ENCODE data around the gene FBL. TPM values are rescaled to one million over a fixed set of nuclear protein-coding genes. Genes with fewer than 3 reads are reported as not detected.

FBL gene
- total RNA-seq, 1 experiment from 2014 or later = 576 TPM

GRCh38 chr19:39831679-39832078 lies 14.5 kb downstream of the FBL start (continued):
- no peak for TF ChIP-seq CTCF (IDR thresholded peaks at IDR 0.05)
- TF ChIP-seq ZNF423 (CRISPR knock-in tag; IDR thresholded peaks at IDR 0.05) = no peak
- no peak for TF ChIP-seq FOXJ3 (CRISPR knock-in tag; IDR thresholded peaks at IDR 0.05; ENCODE audit: borderline replicate concordance)
- TF ChIP-seq NFYB (CRISPR knock-in tag; conservative IDR thresholded peaks at IDR 0.05; ENCODE audit: low read depth) = no peak
- TF ChIP-seq ATF2 (CRISPR knock-in tag; IDR thresholded peaks at IDR 0.05; ENCODE audit: borderline replicate concordance, low read depth) = no peak
- no peak for TF ChIP-seq ZNF317 (CRISPR knock-in tag; IDR thresholded peaks at IDR 0.05; ENCODE audit: borderline replicate concordance, low read depth)
- TF ChIP-seq CDX4 (CRISPR knock-in tag; IDR thresholded peaks at IDR 0.05; ENCODE audit: borderline replicate concordance) = no peak
- TF ChIP-seq TEAD1 (CRISPR knock-in tag; IDR thresholded peaks at IDR 0.05) = no peak
- TF ChIP-seq AFF4 (CRISPR knock-in tag; IDR thresholded peaks at IDR 0.05; ENCODE audit: borderline replicate concordance) = no peak
- no peak for TF ChIP-seq KAT7 (CRISPR knock-in tag; IDR thresholded peaks at IDR 0.05; ENCODE audit: borderline replicate concordance)
- no peak for TF ChIP-seq CBFB (CRISPR knock-in tag; IDR thresholded peaks at IDR 0.05; ENCODE audit: low read depth)
- no peak for TF ChIP-seq IRF2 (CRISPR knock-in tag; IDR thresholded peaks at IDR 0.05; ENCODE audit: borderline replicate concordance, low read depth)

- ChIA-PET CTCF (interaction anchor here (1.2 kb wide), 1 partner anchor 38 kb away, joined by 3 read pairs; no protein-coding TSS in a partner anchor), POLR2A (no interaction called here)
- Mint-ChIP-seq H3K27me3 (ENCODE audit: low read depth) (no peaks in the 10 kb centered on the region), H3K4me1 (peaks cover 13% of the 10 kb centered on the region), H3K9me3 (no peaks in the 10 kb centered on the region), H3K27ac (no peak overlapping the region), H3K4me3 (no peak overlapping the region), H3K36me3 (peaks cover 30% of the 10 kb centered on the region)
- TF ChIP-seq NR1H2 (CRISPR knock-in tag; IDR thresholded peaks at IDR 0.05) = no peak
- no peak for TF ChIP-seq MAX (CRISPR knock-in tag; IDR thresholded peaks at IDR 0.05)
- TF ChIP-seq PRRX2 (CRISPR knock-in tag; IDR thresholded peaks at IDR 0.05) = no peak
- TF ChIP-seq ATF2 (CRISPR knock-in tag; IDR thresholded peaks at IDR 0.05; ENCODE audit: borderline replicate concordance, low read depth) = no peak
- TF ChIP-seq OVOL2 (CRISPR knock-in tag; IDR thresholded peaks at IDR 0.05; ENCODE audit: borderline replicate concordance) = no peak
- TF ChIP-seq TCF7 (CRISPR knock-in tag; IDR thresholded peaks at IDR 0.05; ENCODE audit: low read depth) = no peak
- no peak for TF ChIP-seq RORB (CRISPR knock-in tag; IDR thresholded peaks at IDR 0.05)
- DNase-seq (ENCODE audit: low spot score) (no peak), ATAC-seq (no peak)
Observed at GRCh38 chr19:39830847-39831246, 15.3 kb downstream of the FBL start.
